OCI-LY7 (cell line): ENCODE data around the gene GALNTL6. TPM values are rescaled to one million over a fixed set of nuclear protein-coding genes. Genes with fewer than 3 reads are reported as not detected.

ENCODE experiments used
- BruUV-seq: library from RNA; stranded (reverse); fragments of 400-500 nt; replicated peaks from 2 replicates; lab custom pipeline; 2021; lab: Mats Ljungman, UMichigan
- CTCF ChIA-PET: fragments of 300-600 bp; sonication (Branson Sonifier 250); formaldehyde crosslinking; loops from one replicate; lab custom pipeline; 2022; ENCODE audit warnings: antibody characterized with exemption; ENCODE audit not compliant: unreplicated experiment; lab: Charles Lee
- POLR2A ChIA-PET: fragments of 300-600 bp; sonication (Branson Sonifier 250); formaldehyde crosslinking; loops from one replicate; lab custom pipeline; 2022; ENCODE audit warnings: antibody characterized with exemption; lab: Charles Lee
- DNase-seq: peaks from one replicate; pipeline ENCODE4 v3.0.0-alpha.2; 2015; ENCODE audit warnings: low spot score
- H2AFZ ChIP-seq: fragments of 200-600 bp; sonication (generic), shearing (Covaris generic); 2 replicates; pipeline ENCODE4 v1.6.1; 2014; ENCODE audit warnings: mild to moderate bottlenecking, antibody characterized with exemption, low read length, moderate library complexity
- H3K27ac ChIP-seq: fragments of 200-600 bp; sonication (generic); 2 replicates; pipeline ENCODE4 v1.5.1; 2014; ENCODE audit warnings: mixed run types, low read depth, mild to moderate bottlenecking, moderate library complexity, low read length, inconsistent platforms; ENCODE audit not compliant: poor library complexity, severe bottlenecking
- H3K36me3 ChIP-seq: fragments of 200-600 bp; sonication (generic); 2 replicates; pipeline ENCODE4 v1.6.1; 2014; ENCODE audit warnings: mild to moderate bottlenecking, antibody characterized with exemption, low read length, moderate library complexity, mixed read lengths; ENCODE audit not compliant: insufficient read depth
- H3K4me1 ChIP-seq: fragments of 200-600 bp; sonication (generic); 2 replicates; pipeline ENCODE4 v1.5.1; 2014; ENCODE audit warnings: mild to moderate bottlenecking, low read length; ENCODE audit not compliant: insufficient read depth, poor library complexity, severe bottlenecking
- H3K4me2 ChIP-seq: fragments of 200-600 bp; sonication (generic); 2 replicates; pipeline ENCODE4 v1.6.1; 2014; ENCODE audit warnings: mild to moderate bottlenecking, low read length
- H3K4me3 ChIP-seq: fragments of 200-600 bp; sonication (generic); 2 replicates; pipeline ENCODE4 v1.5.1; 2014; ENCODE audit warnings: mild to moderate bottlenecking, low read depth, low read length; ENCODE audit not compliant: poor library complexity, severe bottlenecking
- H3K79me2 ChIP-seq: fragments of 200-600 bp; sonication (generic); 2 replicates; pipeline ENCODE4 v1.6.1; 2016; ENCODE audit warnings: low read depth, mild to moderate bottlenecking, low read length, moderate library complexity, mixed read lengths; ENCODE audit not compliant: insufficient read depth
- H3K9me2 ChIP-seq: fragments of 200-600 bp; sonication (generic); 2 replicates; pipeline ENCODE4 v1.6.1; 2016; ENCODE audit warnings: mild to moderate bottlenecking, low read length, mixed read lengths; ENCODE audit not compliant: insufficient read depth
- H3K9me3 ChIP-seq: fragments of 200-600 bp; sonication (generic); 2 replicates; pipeline ENCODE4 v1.6.1; 2014; ENCODE audit warnings: mild to moderate bottlenecking, mixed run types, low read length, mixed read lengths
- H4K20me1 ChIP-seq: fragments of 200-600 bp; sonication (generic); 2 replicates; pipeline ENCODE4 v1.6.1; 2014; ENCODE audit warnings: mild to moderate bottlenecking, antibody characterized with exemption, low read length, moderate library complexity, mixed read lengths; ENCODE audit not compliant: insufficient read depth
- CTCF ChIP-seq: fragments of 200-600 bp; sonication (generic); conservative IDR thresholded peaks from 2 replicates; pipeline ENCODE4 v1.5.1; 2014; ENCODE audit warnings: mild to moderate bottlenecking, antibody characterized with exemption, low read length, moderate library complexity, mixed read lengths
- EZH2phosphoT487 ChIP-seq: fragments of 200-600 bp; sonication (generic); IDR thresholded peaks from 2 replicates; pipeline ENCODE4 v1.6.1; 2018; ENCODE audit warnings: low read depth, borderline replicate concordance, mild to moderate bottlenecking, mixed run types, antibody characterized with exemption, low read length, moderate library complexity, mixed read lengths
- intact Hi-C: fragments of 100-400 bp; cut with micrococcal nuclease; formaldehyde crosslinking; loops from one replicate; pipeline ENCODE4 v1.10.0; 2022; ENCODE audit not compliant: unreplicated experiment
- total RNA-seq, 2 experiments: library from RNA; depleted of rRNA in 1 of 2; stranded (reverse); fragments of >200 nt in 1 of 2; shearing (Covaris generic) in 1 of 2; gene quantifications; 2 replicates each; pipeline ENCODE4 v1.2.3, GENCODE V29; 2014 to 2022

Gene GALNTL6
- total RNA-seq, 2 experiments from 2014 or later = not detected

- H3K79me2 ChIP-seq = no peaks in the 10 kb centered on the region
- ChIA-PET POLR2A (no interaction called here), CTCF (no interaction called here)
These were observed 921.4 kb downstream of the GALNTL6 start for GRCh38 chr4:172734555-172734954.

GRCh38 chr4:172736046-172736445, 922.8 kb downstream of the GALNTL6 start:
- no peaks in the 10 kb centered on the region for H3K9me3 ChIP-seq
- H3K79me2 ChIP-seq = no peaks in the 10 kb centered on the region
- H2AFZ ChIP-seq = no peak overlapping the region
- TF ChIP-seq EZH2phosphoT487 (no peak), CTCF (no peak)
- intact Hi-C loops = no loop called here
- no peaks in the 10 kb centered on the region for H3K36me3 ChIP-seq
- ChIA-PET POLR2A (no interaction called here), CTCF (no interaction called here)
- no peaks in the 10 kb centered on the region for H3K4me1 ChIP-seq
- no peaks in the 10 kb centered on the region for H3K9me2 ChIP-seq
- H3K4me3 ChIP-seq = no peak overlapping the region
- no peak overlapping the region for H3K27ac ChIP-seq
- no peaks in the 10 kb centered on the region for H4K20me1 ChIP-seq
- no TSS peak for BruUV-seq
- peak; percentile 2 for DNase-seq
- H3K4me2 ChIP-seq = no peak overlapping the region

More at GRCh38 chr4:172734555-172734954, 921.4 kb downstream of the GALNTL6 start:
- Histone ChIP-seq H3K36me3 (no peaks in the 10 kb centered on the region), H3K9me2 (no peaks in the 10 kb centered on the region), H3K9me3 (no peaks in the 10 kb centered on the region), H2AFZ (no peak overlapping the region), H3K4me2 (no peak overlapping the region), H3K27ac (no peak overlapping the region), H3K4me3 (no peak overlapping the region), H4K20me1 (no peaks in the 10 kb centered on the region), H3K4me1 (no peaks in the 10 kb centered on the region)
- TF ChIP-seq EZH2phosphoT487 (no peak), CTCF (no peak)
- no peak for DNase-seq
- BruUV-seq = no TSS peak
- intact Hi-C loops = no loop called here

- H3K36me3 ChIP-seq = no peaks in the 10 kb centered on the region
- H2AFZ ChIP-seq = no peak overlapping the region
- no peak for DNase-seq
- TF ChIP-seq EZH2phosphoT487 = no peak
- TF ChIP-seq CTCF = no peak
- H4K20me1 ChIP-seq = no peaks in the 10 kb centered on the region
- H3K4me3 ChIP-seq = no peak overlapping the region
- CTCF ChIA-PET = no interaction called here
- H3K79me2 ChIP-seq = no peaks in the 10 kb centered on the region
- H3K9me3 ChIP-seq = no peaks in the 10 kb centered on the region
- H3K4me1 ChIP-seq = no peaks in the 10 kb centered on the region
- H3K9me2 ChIP-seq = no peaks in the 10 kb centered on the region
- H3K27ac ChIP-seq = no peak overlapping the region
- no peak overlapping the region for H3K4me2 ChIP-seq
- intact Hi-C loops = no loop called here
- no TSS peak for BruUV-seq
- POLR2A ChIA-PET = no interaction called here
These were observed 927.2 kb downstream of the GALNTL6 start for GRCh38 chr4:172740434-172740833.
